ENCODE data around the gene SVOPL.

GRCh38 chr7:138622841-138623240 is 78.3 kb downstream of the SVOPL start:
- TF ChIP-seq CTCF (IDR thresholded peaks at IDR 0.05) (no peak), EZH2 (IDR thresholded peaks at IDR 0.05) (no peak), EZH2phosphoT487 (IDR thresholded peaks at IDR 0.05) (no peak)

Measured in neural progenitor cell (in vitro differentiated cells).